KG1 (cell line): ENCODE data around the gene PHRF1.

Source experiments
- DNase-seq: peaks from one replicate; lab custom pipeline; 2025; lab: John Stamatoyannopoulos, UW

Gene PHRF1

GRCh38 chr11:616320-617198 is 40.3 kb downstream of the PHRF1 start:
- no peak for DNase-seq

DNA sequence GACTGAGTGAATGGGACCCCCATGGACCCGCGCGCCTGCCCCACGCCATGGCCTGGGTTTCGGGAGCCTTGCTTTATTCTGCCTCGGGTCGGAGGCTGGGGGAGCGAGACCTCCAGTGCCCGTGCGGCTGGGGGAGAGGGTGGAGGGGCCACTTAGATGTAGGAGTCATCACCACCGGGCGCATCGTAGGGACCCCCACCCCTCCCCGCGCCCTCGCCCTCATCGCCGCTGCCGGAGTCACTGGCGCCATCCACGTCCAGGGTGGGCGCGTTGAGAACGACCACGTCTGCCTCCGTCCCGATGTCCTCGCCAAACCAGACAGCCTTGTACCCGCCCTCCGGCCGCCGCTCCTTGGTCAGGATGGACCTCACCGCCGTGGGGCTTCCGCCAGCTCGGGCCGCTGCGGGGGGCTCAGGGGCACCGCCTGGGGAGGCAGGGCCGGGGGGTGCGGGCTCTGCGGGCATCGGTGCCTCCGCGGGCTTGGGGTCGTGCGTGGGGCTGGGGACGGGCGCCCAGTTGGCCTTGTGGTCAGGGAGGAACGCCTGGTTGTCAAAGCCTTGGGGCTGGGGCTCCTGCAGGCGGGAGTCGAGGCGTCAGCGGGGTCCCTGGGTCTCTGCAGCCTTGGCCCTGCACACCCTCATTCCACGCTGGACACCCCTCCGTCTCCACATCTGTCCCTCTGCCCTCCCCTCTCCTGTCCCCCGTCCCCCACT is 41.1 kb downstream of the PHRF1 start:
- DNase-seq = no peak

GRCh38 chr11:617912-618682 is 41.8 kb downstream of the PHRF1 start:
- no peak for DNase-seq

- DNase-seq = no peak
Measured at GRCh38 chr11:618856-619627, 42.8 kb downstream of the PHRF1 start.

GRCh38 chr11:619628-620050 is 43.4 kb downstream of the PHRF1 start:
- DNase-seq = no peak

GRCh38 chr11:620201-620600 is 43.9 kb downstream of the PHRF1 start:
- no peak for DNase-seq

GRCh38 chr11:620935-621814 is 44.9 kb downstream of the PHRF1 start:
- DNase-seq = no peak

DNA sequence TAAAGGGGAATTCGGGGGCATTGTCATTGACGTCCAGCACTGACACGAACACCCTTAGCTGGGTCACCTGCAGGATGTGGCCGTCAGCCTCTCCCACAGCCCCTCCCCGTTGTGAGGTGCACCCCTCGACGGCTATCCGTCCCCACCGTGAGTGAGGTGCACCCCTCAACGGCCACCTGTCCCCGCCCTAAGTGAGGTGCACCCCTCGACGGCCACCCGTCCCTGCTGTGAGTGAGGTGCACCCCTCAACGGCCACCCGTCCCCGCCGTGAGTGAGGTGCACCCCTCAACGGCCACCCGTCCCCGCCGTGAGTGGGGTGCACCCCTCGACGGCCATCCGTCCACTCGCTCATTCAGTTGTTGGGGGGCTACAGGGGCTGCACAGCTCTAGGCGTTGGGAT is 45.6 kb downstream of the PHRF1 start:
- DNase-seq = no peak

DNA sequence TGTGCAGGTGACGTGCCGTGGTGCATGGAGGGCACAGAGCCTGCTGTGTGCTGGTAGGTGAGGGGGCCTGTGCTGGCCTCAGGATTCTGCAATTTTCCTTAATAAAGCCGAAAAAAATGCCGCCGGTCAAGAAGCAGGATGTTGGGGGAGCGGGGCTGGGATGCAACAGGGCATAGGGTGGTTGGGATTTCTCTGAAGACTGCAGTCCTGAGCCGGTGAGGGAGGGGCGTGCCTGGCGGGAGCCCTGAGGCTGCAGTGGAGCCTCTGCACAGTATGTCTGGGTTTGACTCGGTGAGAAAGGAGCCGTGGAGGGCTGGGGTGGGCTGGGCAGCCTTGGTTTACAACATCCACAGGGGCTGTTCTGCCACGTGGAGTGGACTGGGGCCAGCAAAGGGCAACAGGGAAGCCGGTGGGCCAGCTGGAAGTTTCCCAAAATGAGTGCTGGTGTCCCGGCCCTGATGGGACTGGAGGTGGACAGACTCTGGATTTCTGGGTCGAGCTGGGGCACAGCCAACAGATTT is 47.1 kb downstream of the PHRF1 start:
- DNase-seq = no peak

GRCh38 chr11:623999-624704 is 47.9 kb downstream of the PHRF1 start:
- no peak for DNase-seq

DNA sequence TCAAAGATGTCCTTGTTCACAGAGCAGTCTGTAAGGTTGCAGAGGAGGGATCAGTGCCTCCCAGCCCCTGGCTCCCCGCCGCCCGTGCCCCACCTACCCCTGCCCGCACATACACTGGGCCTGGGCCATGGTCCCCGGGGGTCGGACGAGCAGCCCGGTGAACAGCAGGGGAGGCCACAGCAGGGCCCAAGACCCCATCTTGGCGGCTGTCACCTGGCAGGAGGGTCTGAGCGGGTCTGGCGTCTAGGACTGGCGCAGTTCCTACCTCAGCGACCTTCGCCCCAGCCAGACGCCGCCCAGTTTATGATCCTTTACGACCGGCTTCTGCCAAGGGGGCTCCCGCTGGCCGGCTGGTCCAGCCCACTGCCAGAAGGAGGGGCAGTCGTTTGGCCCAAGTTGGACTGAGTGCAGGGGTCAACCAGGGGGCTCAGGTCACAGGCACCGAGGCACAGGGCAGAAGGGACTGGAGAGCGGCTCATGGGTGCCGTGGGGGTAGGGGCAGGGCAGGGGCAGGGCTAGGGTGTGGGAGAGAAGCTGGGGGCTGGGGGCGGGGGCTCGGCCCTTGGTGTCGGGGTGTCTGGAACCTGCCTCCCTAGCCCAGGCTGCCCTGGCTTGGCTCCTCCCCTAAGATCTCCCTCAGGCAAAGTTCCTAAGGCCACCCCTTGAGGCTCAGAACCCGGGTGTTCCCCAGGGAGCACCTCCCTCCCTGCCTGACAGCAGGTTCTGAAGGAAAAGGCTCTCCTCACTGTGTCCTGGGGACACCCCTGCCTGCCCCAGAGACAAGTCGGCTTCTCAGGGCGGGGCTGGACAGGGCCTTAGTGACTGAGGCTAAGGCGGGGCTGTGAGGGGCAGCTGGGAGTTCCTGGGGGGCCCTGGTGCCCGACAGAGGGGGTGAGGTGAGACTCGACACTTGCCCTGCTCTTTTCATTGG is 48.7 kb downstream of the PHRF1 start, which contains the start of gene CDHR5:
Gene CDHR5 (minus strand): TSS at position 251 of the 931 bp plus-strand sequence. CDS start 53 bp downstream, at position 198.
- no peak for DNase-seq

- DNase-seq = no peak
Measured at GRCh38 chr11:625636-626268, 49.5 kb downstream of the PHRF1 start.

DNA sequence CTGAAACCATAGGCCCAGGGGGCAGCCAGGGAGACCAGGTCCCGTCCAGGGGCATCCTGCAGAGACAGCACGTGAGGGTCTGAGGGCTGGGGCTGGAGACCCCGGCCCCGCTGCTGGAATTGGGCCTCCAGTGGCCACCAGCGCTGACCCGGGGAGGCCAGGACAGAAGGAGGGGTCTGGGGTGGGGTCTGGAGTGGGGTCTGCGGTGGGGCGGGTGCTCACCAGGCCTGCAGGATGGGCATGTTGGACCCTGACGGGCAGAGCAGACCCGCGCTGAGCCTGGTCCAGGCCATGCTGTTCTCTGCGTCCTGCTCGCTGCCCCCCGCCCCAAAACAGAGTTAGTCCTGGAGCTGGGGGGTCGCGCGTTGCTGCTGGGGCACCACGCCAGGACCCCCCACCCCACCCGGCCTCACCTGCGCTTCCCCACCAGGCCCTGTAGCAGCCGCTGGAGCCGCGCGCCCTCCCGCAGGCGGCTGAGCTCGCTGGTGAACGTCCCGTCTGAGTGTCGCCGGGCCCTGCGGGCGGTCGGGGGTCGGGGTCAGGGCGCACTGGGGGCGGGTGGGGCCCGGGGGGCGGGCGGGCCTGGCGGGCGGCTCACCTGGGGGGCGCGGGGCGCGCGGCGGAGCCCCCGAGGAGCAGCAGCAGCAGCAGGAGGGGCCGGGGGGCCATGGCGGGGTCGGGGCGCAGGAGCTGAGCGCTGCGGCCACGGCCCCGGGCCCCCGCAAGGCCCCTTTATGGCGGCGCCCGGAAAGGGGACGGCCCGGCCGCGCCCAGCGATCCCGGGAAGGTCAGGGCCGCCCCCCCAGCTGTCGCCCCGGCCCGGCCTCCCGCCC is 50.4 kb downstream of the PHRF1 start, which contains the start of gene SCT:
Gene SCT (minus strand): TSS at position 707 of the 833 bp plus-strand sequence. CDS start 38 bp downstream, at position 669.
- DNase-seq = no peak

GRCh38 chr11:627308-627576 is 51.0 kb downstream of the PHRF1 start:
- no peak for DNase-seq

- DNase-seq = no peak
Measured at GRCh38 chr11:628056-628455, 51.8 kb downstream of the PHRF1 start.

GRCh38 chr11:629237-629583 is 52.9 kb downstream of the PHRF1 start:
- DNase-seq = no peak

DNA sequence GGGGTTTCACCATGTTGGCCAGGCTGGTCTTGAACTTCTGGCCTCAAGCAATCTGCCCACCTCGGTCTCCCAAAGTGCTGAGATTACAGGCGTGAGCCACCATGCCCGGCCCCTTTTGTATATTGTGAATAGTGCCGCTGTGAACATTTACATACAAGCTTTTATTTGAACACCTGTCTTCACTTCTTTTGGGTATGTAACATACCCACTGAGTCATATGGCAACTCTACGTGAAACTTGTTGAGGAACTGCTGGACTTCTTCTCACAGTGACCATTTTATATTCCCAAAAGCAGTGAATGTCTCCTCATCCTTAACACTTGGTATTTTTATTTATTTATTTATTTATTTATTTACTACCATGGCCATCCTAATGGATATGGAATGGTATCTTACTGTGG is 54.6 kb downstream of the PHRF1 start:
- DNase-seq = no peak
